Measurements from ENCODE around the gene GABBR2.

GABBR2 gene

DNA sequence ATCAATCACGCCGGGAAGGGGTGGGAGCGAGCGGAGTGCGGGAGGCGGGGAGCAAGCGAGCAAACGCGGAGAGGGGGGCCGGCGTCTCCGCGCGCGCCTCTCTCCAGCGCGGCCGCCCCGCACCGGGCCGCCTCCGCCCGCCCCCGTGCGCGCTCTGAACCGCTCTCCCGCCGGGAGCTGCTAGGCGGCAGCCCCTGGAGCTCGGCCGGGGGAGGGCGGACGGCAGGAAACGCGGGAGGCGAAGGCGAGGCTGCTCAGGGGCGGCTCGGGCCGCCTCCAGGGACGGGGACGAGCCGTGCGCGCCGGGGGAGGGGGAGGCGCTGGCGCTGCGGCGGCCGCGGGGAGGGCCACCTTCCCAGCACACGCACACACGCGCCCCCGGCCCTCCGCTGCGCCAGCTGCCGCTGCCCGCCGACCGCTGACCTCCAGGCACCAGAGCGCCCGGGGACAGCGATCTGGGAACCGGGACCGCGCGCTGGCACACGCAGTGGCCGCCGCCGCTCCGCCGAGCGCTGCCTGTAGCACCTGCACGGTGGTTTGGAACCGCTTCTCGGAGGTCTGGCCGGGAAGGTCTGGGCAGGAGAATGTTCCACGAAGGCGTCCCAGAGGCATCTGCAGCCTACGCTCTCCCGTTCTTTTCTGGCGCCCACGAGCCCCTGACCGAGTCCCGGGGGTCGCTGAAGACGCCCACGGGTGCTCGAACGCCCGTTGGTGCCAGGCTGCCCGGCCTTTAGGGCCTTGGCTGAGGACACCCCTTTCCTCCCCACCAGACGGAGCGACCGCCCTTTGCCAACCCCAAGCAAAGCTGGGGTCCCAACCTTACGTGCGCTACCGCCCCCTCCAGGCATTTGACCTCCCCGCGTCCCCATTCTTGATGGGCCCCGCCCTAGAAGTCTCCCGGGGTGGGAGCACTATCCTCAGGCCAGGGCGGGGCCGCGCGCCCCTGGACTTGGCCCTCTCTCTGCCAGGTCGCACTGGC is at the start of gene GABBR2:
GABBR2 (minus strand) TSS at position 3 of the 979 bp plus-strand sequence. CDS start 198 bp downstream, outside the sequence.
- DNase-seq: no peak

GRCh38 chr9:98755006-98755618 is 46.4 kb upstream of the GABBR2 start:
- no peak for DNase-seq

GRCh38 chr9:98751210-98751609 is 42.5 kb upstream of the GABBR2 start:
- no peak for DNase-seq

- peak; percentile 89 to 90 for DNase-seq
Observed at GRCh38 chr9:98750364-98751060, 41.8 kb upstream of the GABBR2 start.

- no peak for DNase-seq
Observed at GRCh38 chr9:98747476-98747875, 38.7 kb upstream of the GABBR2 start.

DNA sequence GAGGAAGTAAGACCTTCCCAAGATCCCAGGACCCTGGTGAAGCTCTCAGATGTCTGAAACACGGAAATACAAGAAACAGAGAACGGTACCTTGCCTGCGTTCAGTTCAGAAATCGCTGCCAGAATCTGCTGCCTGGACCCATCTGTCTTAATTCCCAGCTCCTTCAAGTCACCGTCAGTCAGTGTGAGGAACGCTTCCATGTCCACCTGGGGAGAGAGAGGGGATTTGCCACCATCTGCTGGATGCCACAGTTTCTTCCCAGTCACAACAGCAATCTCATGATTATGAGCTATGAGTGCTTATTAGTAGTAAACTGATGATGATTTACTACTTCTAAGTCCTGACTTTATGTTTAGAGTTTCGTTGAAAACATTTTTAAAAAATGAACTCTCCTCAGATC is 36.7 kb upstream of the GABBR2 start:
- DNase-seq: no peak

- DNase-seq: no peak
Observed at GRCh38 chr9:98743818-98744611, 35.3 kb upstream of the GABBR2 start.

GRCh38 chr9:98743329-98743728 is 34.6 kb upstream of the GABBR2 start:
- DNase-seq: no peak

GRCh38 chr9:98742325-98743280 is 33.9 kb upstream of the GABBR2 start:
- no peak for DNase-seq

GRCh38 chr9:98740226-98740881 is 31.6 kb upstream of the GABBR2 start:
- no peak for DNase-seq

- DNase-seq: no peak
Observed at GRCh38 chr9:98738741-98739140, 30.0 kb upstream of the GABBR2 start.

DNA sequence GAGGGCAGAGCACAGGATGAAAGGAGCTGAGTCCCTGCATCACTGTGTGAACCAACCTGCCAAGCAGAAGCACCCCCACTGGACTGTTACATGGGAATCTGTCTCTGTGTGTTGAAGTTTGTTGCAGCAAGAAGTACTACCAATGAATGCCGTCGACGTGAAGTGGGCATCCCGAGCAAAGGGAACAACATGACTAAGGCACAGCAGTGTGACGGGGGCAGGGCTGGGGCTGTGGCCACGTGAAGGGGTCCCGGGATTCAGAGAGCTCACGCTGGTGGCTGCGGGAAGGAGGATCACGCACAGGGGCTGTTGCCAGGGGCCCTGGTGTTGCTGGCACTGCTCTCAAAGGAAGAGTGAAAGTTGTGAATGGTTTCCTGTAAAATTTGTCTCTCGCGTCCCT is 27.5 kb upstream of the GABBR2 start:
- no peak for DNase-seq

DNA sequence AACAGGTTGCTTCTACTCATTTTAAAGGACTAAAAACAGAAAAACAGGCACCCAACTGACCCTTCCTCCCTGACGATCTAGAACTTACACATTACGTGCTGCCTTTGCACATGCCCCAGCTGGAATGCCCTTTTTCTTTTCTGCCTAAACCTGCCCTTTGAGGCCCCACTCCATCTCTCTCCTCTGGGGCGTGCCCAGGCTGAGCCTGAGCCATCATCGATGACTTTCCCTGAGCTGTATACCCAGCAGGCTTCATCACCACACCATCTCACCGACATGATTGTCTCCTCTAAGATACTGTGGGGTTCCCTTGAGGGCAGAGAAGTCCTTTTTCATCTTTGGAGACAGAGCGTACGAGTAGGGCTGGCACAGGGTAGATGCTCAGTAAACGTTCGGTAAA is 24.1 kb upstream of the GABBR2 start:
- DNase-seq: no peak

- no peak for DNase-seq
Observed at GRCh38 chr9:98732091-98732490, 23.4 kb upstream of the GABBR2 start.

DNA sequence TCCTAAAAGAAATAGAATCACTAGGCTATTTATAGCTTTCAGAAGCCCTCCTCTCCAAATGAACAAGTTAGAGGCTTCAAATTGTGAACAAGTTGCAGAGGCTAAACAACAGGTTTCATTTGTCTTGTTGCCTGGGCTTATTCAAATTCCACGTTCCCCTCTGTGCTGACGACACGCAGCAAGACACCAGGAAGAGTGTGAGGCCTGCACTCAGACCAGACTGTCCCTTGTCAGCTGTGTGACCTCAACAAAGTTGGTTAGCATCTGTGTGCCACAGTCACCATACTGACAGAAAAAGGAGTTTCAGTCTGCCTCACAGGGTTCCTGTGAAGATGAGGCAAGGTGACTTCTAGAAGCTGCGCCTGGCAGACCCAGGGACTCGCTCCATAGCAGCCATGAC is 22.1 kb upstream of the GABBR2 start:
- DNase-seq: no peak

DNA sequence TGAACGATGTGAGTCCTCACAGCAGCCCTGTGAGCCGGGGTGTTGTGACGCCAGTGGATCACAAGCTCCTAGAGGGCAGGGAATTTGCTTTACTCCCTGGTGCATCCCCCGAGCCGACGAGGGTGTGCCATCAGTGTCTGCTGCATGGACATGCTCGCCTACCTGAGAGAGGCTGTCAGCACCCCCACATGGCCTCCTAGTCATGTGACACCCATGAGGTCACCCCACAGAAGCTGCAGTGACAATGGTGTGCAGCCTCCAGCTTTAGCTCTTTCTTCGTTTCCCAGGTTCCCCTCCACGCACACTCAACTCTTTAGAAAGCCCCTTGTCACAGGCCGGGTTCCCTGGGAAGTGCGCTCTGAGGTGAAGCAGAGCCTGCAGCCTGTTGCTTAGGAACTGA is 19.8 kb upstream of the GABBR2 start:
- DNase-seq: no peak

DNA sequence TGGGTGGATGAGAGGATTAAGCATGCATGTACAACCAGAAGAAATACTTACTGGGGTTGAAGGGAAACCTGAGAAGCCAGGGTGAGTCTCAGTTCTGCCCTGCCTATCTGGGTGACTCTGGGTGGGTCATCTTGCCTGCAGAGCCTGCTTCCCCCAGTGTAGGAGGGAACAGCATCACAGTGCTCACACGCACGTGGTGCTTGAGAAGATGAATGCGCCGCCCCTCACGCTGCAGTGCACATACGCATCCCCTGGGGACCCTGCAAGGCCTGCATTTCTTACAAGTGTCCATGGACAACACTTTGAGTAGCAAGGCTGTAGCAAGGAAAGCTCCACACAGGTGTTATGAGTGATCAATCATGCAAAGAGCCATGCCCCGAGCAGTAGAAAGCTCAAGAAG is 18.7 kb upstream of the GABBR2 start:
- no peak for DNase-seq

- peak; percentile 72 to 73 for DNase-seq
Observed at GRCh38 chr9:98726735-98727134, 18.0 kb upstream of the GABBR2 start.

DNA sequence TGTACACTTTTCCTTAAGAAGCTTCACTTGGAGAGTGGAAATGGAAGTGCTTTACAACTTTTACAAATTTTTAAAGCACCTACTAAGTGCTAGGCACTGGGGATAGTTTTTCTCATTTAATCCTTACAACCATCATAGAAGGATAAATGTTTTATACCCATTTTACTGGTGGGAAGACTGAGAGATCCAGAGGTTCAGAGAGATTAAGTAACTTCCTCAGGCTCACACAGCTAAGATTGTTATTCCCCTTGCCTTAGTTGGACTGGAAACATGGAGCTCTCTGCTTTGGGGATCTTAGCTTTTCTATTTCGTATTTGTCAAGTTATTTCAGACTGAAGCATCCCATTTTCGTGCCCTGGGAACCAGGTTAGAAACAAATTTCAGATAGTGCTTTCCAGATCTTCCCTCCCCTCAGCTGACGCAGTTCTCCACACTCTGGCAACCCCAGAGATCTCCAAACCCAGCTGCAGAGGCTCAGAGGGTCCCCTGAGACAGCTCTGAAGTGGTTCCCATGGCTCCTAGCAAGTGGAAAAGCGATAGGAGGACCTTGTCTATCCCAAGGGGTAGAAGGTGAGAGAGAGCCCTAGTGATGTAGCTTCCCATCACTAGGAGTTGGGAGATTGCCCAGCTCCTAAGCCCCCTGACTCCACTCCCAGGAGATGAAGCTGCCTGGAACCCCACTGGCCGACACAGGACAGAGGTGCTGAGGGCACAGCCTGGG is 16.2 kb upstream of the GABBR2 start:
- DNase-seq: no peak

- no peak for DNase-seq
Observed at GRCh38 chr9:98721643-98722042, 12.9 kb upstream of the GABBR2 start.

Measured in inflammatory macrophage treated with lipopolysaccharide for 1 hour (primary cell).